ENCODE measurements around the gene CDC42BPB. TPM values are rescaled to one million over a fixed set of nuclear protein-coding genes. Genes with fewer than 3 reads are reported as not detected.

CDC42BPB gene
- total and polyA plus RNA-seq, 2 of the 13 experiments (the other 11 are each of a cell fraction or from before 2014, with no cell fraction given) = 19.7 to 32.3 TPM

- TF ChIP-seq DMTF1 (CRISPR knock-in tag; IDR thresholded peaks at IDR 0.05) (no peak), SMC3 (IDR thresholded peaks at IDR 0.05; ENCODE audit: low read length) (no peak), AKAP8 (CRISPR knock-in tag; IDR thresholded peaks at IDR 0.05) (no peak), MLXIP (CRISPR knock-in tag; IDR thresholded peaks at IDR 0.05; ENCODE audit: borderline replicate concordance) (no peak), ZNF510 (CRISPR knock-in tag; IDR thresholded peaks at IDR 0.05; ENCODE audit: low read depth) (no peak), IKZF1 (IDR thresholded peaks at IDR 0.05) (no peak), ZNF709 (CRISPR knock-in tag; IDR thresholded peaks at IDR 0.05) (no peak), PHF5A (CRISPR knock-in tag; IDR thresholded peaks at IDR 0.05; ENCODE audit: low read depth, unreplicated experiment) (no peak)
These were observed 155.7 kb downstream of the CDC42BPB start (continued) for GRCh38 chr14:102901633-102902032.
